Lung (tissue), 12 donors: Measurements from ENCODE around the gene RUVBL1. TPM values are rescaled to one million over a fixed set of nuclear protein-coding genes. Genes with fewer than 3 reads are reported as not detected.

Experiments used
- ATAC-seq: fragments of 200-7000 bp; cut with Tn5 transposase; one replicate; pipeline ENCODE4 v1.9.1; 2020; ENCODE audit warnings: moderate number of reproducible peaks; ENCODE audit not compliant: insufficient read depth, low FRiP score
- DNase-seq, 3 donors: peaks; one replicate each; pipeline ENCODE4 v3.0.0-alpha.2; 2013 to 2017
- H3K27ac ChIP-seq, 2 donors: one replicate each; pipeline ENCODE4 v1.5.1; 2013; ENCODE audit warnings: mild to moderate bottlenecking in 2 of 2, moderate library complexity in 2 of 2, control low read depth in 1 of 2, inconsistent platforms in 1 of 2, low read depth in 1 of 2, low read length in 1 of 2
- H3K27me3 ChIP-seq, 3 donors: one replicate each; pipeline ENCODE4 v1.5.1; 2013; ENCODE audit warnings: low read length in 2 of 3; ENCODE audit not compliant: control insufficient read depth in 3 of 3, insufficient read depth in 3 of 3
- H3K36me3 ChIP-seq, 4 donors: one replicate each; pipeline ENCODE4 v1.5.1; 2013; ENCODE audit warnings: low read length in 4 of 4, mild to moderate bottlenecking in 1 of 4, moderate library complexity in 1 of 4; ENCODE audit not compliant: control insufficient read depth in 4 of 4, insufficient read depth in 4 of 4
- H3K4me1 ChIP-seq, 5 donors: one replicate each; pipeline ENCODE4 v1.5.1; 2013; ENCODE audit warnings: low read length in 5 of 5, mild to moderate bottlenecking in 2 of 5, moderate library complexity in 1 of 5; ENCODE audit not compliant: control insufficient read depth in 5 of 5, insufficient read depth in 5 of 5
- H3K4me3 ChIP-seq: one replicate; pipeline ENCODE4 v1.5.1; 2013; ENCODE audit warnings: mild to moderate bottlenecking, control low read depth, moderate library complexity
- H3K9ac ChIP-seq, 2 donors: one replicate each; pipeline ENCODE4 v1.5.1; 2013; ENCODE audit warnings: low read length in 2 of 2, control low read depth in 1 of 2; ENCODE audit not compliant: insufficient read depth in 1 of 2
- H3K9me3 ChIP-seq, 4 donors: one replicate each; pipeline ENCODE4 v1.5.1; 2013; ENCODE audit warnings: low read length in 3 of 4, mild to moderate bottlenecking in 1 of 4, moderate library complexity in 1 of 4; ENCODE audit not compliant: control insufficient read depth in 4 of 4, insufficient read depth in 3 of 4
- CTCF ChIP-seq: IDR thresholded peaks from 2 replicates; pipeline ENCODE4 v1.5.1; 2012; ENCODE audit warnings: mild to moderate bottlenecking; ENCODE audit errors: control extremely low read depth, extremely low read depth
- WGBS, 2 donors: extraction: QIAGEN DNeasy Blood & Tissue Kit; methylation state at CpG; one replicate each; pipeline ENCODE4 v1.1.7; 2013; 5-methylcytosine and 5-hydroxymethylcytosine counted together
- polyA plus RNA-seq, 2 donors: library from polyadenylated mRNA; stranded (reverse); fragments of 200-250 nt; gene quantifications; one replicate each; pipeline ENCODE4 v1.2.1, GENCODE V29; 2013
- total RNA-seq, 2 donors: library from RNA; depleted of rRNA in 1 of 2; stranded (reverse); fragments of >200 nt in 1 of 2; gene quantifications; one replicate each; pipeline ENCODE4 v1.2.1, GENCODE V29; 2014 to 2021
- donor health status: control.
- donor health status: control.
- donor health status: Bipolar disorder and iron deficiency.
- donor health status: healthy.
- donor health status: DM: yes; HTN: yes; CAD: no.

Gene RUVBL1
- total and polyA plus RNA-seq, 4 donors, result 26.6 to 53.7 (median 41.7) TPM

- no peaks in the 10 kb centered on the region for H3K9me3 ChIP-seq
- no peak overlapping the region for H3K27ac ChIP-seq
- ATAC-seq (no peak), DNase-seq (no peak)
- no peak for TF ChIP-seq CTCF
- no peak overlapping the region for H3K4me3 ChIP-seq
- H3K4me1 ChIP-seq, result no peaks in the 10 kb centered on the region
- H3K27me3 ChIP-seq, result no peaks in the 10 kb centered on the region
- peaks cover under 1 to 21% (median 13%) of the 10 kb centered on the region in 4 donors for H3K36me3 ChIP-seq
- no peak overlapping the region for H3K9ac ChIP-seq
- 94 to 97% methylated on average over 2 of the region's 2 CpGs for WGBS, 2 donors
Measured at GRCh38 chr3:128091586-128091985, 32.0 kb downstream of the RUVBL1 start.

GRCh38 chr3:128089135-128089534, 34.5 kb downstream of the RUVBL1 start:
- Histone ChIP-seq H3K27ac (no peak overlapping the region), H3K4me1 (peaks cover 0 to 3% (median 0%) of the 10 kb centered on the region in 5 donors), H3K9me3 (no peaks in the 10 kb centered on the region), H3K36me3 (peaks cover 0 to 20% (median 13%) of the 10 kb centered on the region in 4 donors), H3K9ac (no peak overlapping the region), H3K27me3 (no peaks in the 10 kb centered on the region), H3K4me3 (no peak overlapping the region)
- no peak for TF ChIP-seq CTCF
- ATAC-seq (no peak), DNase-seq (no peak)
- WGBS, 2 donors, result 98 to 100% methylated on average over 1 of the region's 1 CpG

GRCh38 chr3:128084675-128085021, 39.0 kb downstream of the RUVBL1 start:
- H3K9ac ChIP-seq, result no peak overlapping the region
- no peaks in the 10 kb centered on the region for H3K9me3 ChIP-seq
- WGBS, 2 donors, result 71 to 78% methylated on average over 6 of the region's 6 CpGs
- H3K27me3 ChIP-seq, result no peaks in the 10 kb centered on the region
- peaks cover 0 to 31% (median 15%) of the 10 kb centered on the region in 4 donors for H3K36me3 ChIP-seq
- ATAC-seq (no peak), DNase-seq (no peak)
- H3K4me3 ChIP-seq, result no peak overlapping the region
- no peak for TF ChIP-seq CTCF
- H3K27ac ChIP-seq, result peak overlapping the region in 1 of 2 donors; percentile 43
- H3K4me1 ChIP-seq, result peaks cover 0 to 3% (median 0%) of the 10 kb centered on the region in 5 donors
